Stimulated activated naive B cell treated with anti-CD40 and anti-IgM and Interleukin-4, amounts not matched to agents 10 μg/mL and 1 μg/mL and 100 μg/mL, for 72 hours (primary cell): Measurements from ENCODE around the gene MEIS1.
"Not testable (repeated sequence)": the region's sequence is repeated elsewhere in the genome, so short reads cannot be mapped to it uniquely, and the experiment has no call there.

Source experiments
- ATAC-seq, 2 donors: fragments of 150-1000 bp; cut with Tn5 transposase; replicated peaks; 2 replicates each; pipeline ENCODE4 v1.10.0; 2021; ENCODE audit warnings: moderate library complexity in 1 of 2
- DNase-seq: peaks from one replicate; pipeline ENCODE4 v3.0.0; 2021
- H3K27ac Mint-ChIP-seq: one replicate; pipeline ENCODE4 v1.8.0; 2022; ENCODE audit warnings: mild to moderate bottlenecking, mixed read lengths
- H3K27me3 Mint-ChIP-seq, 2 donors: one replicate each; pipeline ENCODE4 v1.8.0; 2022; ENCODE audit warnings: mixed read lengths in 2 of 2
- H3K36me3 Mint-ChIP-seq, 2 donors: one replicate each; pipeline ENCODE4 v1.8.0; 2022; ENCODE audit warnings: mixed read lengths in 2 of 2, mild to moderate bottlenecking in 1 of 2
- H3K4me1 Mint-ChIP-seq, 2 donors: one replicate each; pipeline ENCODE4 v1.8.0; 2022; ENCODE audit warnings: mixed read lengths in 2 of 2, mild to moderate bottlenecking in 1 of 2
- H3K4me3 Mint-ChIP-seq, 2 donors: one replicate each; pipeline ENCODE4 v1.8.0; 2022; ENCODE audit warnings: mild to moderate bottlenecking in 2 of 2, mixed read lengths in 2 of 2, moderate library complexity in 1 of 2
- H3K9me3 Mint-ChIP-seq, 2 donors: one replicate each; pipeline ENCODE4 v1.8.0; 2022; ENCODE audit warnings: mixed read lengths in 2 of 2, mild to moderate bottlenecking in 1 of 2

MEIS1 gene

GRCh38 chr2:66434679-66435548 is at the start of gene MEIS1:
TSS of gene MEIS1 (plus strand) at chr2:66435125. CDS start at chr2:66435857, 732 bp downstream.
- peak within 1 kb of the TSS; percentile 83 to 92 for H3K4me3 Mint-ChIP-seq

GRCh38 chr2:66387016-66387753 is 47.7 kb upstream of the MEIS1 start:
- no peak overlapping the region for H3K4me3 Mint-ChIP-seq
- H3K36me3 Mint-ChIP-seq, result no peaks in the 10 kb centered on the region
- H3K27ac Mint-ChIP-seq, result no peak overlapping the region
- H3K4me1 Mint-ChIP-seq, result no peaks in the 10 kb centered on the region
- DNase-seq (no peak), ATAC-seq (no peak)
- H3K27me3 Mint-ChIP-seq, result no peaks in the 10 kb centered on the region
- no peaks in the 10 kb centered on the region for H3K9me3 Mint-ChIP-seq

More at GRCh38 chr2:66434679-66435548, at the start of gene MEIS1:
- Mint-ChIP-seq H3K27ac (peak within 1 kb of the TSS; percentile 79), H3K27me3 (peaks cover 72 to 73% of the 10 kb centered on the region in 2 donors), H3K9me3 (no peaks in the 10 kb centered on the region), H3K4me1 (peaks cover 35 to 59% of the 10 kb centered on the region in 2 donors), H3K36me3 (peaks cover 0 to 4% of the 10 kb centered on the region in 2 donors)
- ATAC-seq (peak; percentile 87 to 89), DNase-seq (peak; percentile 49)

- H3K27me3 Mint-ChIP-seq, result no peaks in the 10 kb centered on the region
- no peak overlapping the region for H3K27ac Mint-ChIP-seq
- DNase-seq, result no peak
- peaks cover 0 to 2% of the 10 kb centered on the region in 2 donors for H3K9me3 Mint-ChIP-seq
- H3K36me3 Mint-ChIP-seq, result no peaks in the 10 kb centered on the region
- H3K4me3 Mint-ChIP-seq, result no peak overlapping the region
- no peaks in the 10 kb centered on the region for H3K4me1 Mint-ChIP-seq
- no peak for ATAC-seq
Measured at GRCh38 chr2:66389651-66390131, 45.2 kb upstream of the MEIS1 start.

- no peaks in the 10 kb centered on the region for H3K4me1 Mint-ChIP-seq
- no peak for ATAC-seq
- H3K27ac Mint-ChIP-seq, result no peak overlapping the region
- DNase-seq, result no peak
- no peak overlapping the region for H3K4me3 Mint-ChIP-seq
- H3K9me3 Mint-ChIP-seq, result peaks cover 0 to 2% of the 10 kb centered on the region in 2 donors
- H3K27me3 Mint-ChIP-seq, result no peaks in the 10 kb centered on the region
- H3K36me3 Mint-ChIP-seq, result no peaks in the 10 kb centered on the region
Measured at GRCh38 chr2:66390152-66390551, 44.8 kb upstream of the MEIS1 start.

GRCh38 chr2:66390811-66391210 is 44.1 kb upstream of the MEIS1 start:
- H3K36me3 Mint-ChIP-seq, result no peaks in the 10 kb centered on the region
- DNase-seq (no peak), ATAC-seq (no peak)
- H3K4me1 Mint-ChIP-seq, result no peaks in the 10 kb centered on the region
- H3K27ac Mint-ChIP-seq, result no peak overlapping the region
- peaks cover 0 to 2% of the 10 kb centered on the region in 2 donors for H3K9me3 Mint-ChIP-seq
- no peaks in the 10 kb centered on the region for H3K27me3 Mint-ChIP-seq
- no peak overlapping the region for H3K4me3 Mint-ChIP-seq

GRCh38 chr2:66391240-66391639 is 43.7 kb upstream of the MEIS1 start:
- H3K27ac Mint-ChIP-seq, H3K9me3 Mint-ChIP-seq, H3K27me3 Mint-ChIP-seq, DNase-seq, H3K4me1 Mint-ChIP-seq, H3K4me3 Mint-ChIP-seq, ATAC-seq, H3K36me3 Mint-ChIP-seq: not testable (repeated sequence)

GRCh38 chr2:66405473-66405872 is 29.5 kb upstream of the MEIS1 start:
- Mint-ChIP-seq H3K4me1 (no peaks in the 10 kb centered on the region), H3K36me3 (no peaks in the 10 kb centered on the region), H3K27me3 (peaks cover 3 to 6% of the 10 kb centered on the region in 2 donors), H3K9me3 (no peaks in the 10 kb centered on the region), H3K4me3 (no peak overlapping the region), H3K27ac (no peak overlapping the region)
- ATAC-seq (no peak), DNase-seq (no peak)

- Mint-ChIP-seq H3K4me3 (no peak overlapping the region), H3K27ac (no peak overlapping the region), H3K4me1 (no peaks in the 10 kb centered on the region), H3K9me3 (no peaks in the 10 kb centered on the region), H3K27me3 (peaks cover 3 to 12% of the 10 kb centered on the region in 2 donors), H3K36me3 (no peaks in the 10 kb centered on the region)
- ATAC-seq (no peak), DNase-seq (no peak)
Measured at GRCh38 chr2:66408905-66409304, 26.0 kb upstream of the MEIS1 start.

GRCh38 chr2:66412874-66413273 is 22.1 kb upstream of the MEIS1 start:
- H3K9me3 Mint-ChIP-seq, result no peaks in the 10 kb centered on the region
- ATAC-seq, result no peak
- H3K4me3 Mint-ChIP-seq, result no peak overlapping the region
- H3K27ac Mint-ChIP-seq, result no peak overlapping the region
- H3K4me1 Mint-ChIP-seq, result no peaks in the 10 kb centered on the region
- H3K36me3 Mint-ChIP-seq, result no peaks in the 10 kb centered on the region
- peaks cover 0 to 6% of the 10 kb centered on the region in 2 donors for H3K27me3 Mint-ChIP-seq
- no peak for DNase-seq

GRCh38 chr2:66414896-66415295 is 20.0 kb upstream of the MEIS1 start:
- DNase-seq, result no peak
- Mint-ChIP-seq H3K27me3 (peaks cover 0 to 6% of the 10 kb centered on the region in 2 donors), H3K9me3 (no peaks in the 10 kb centered on the region), H3K36me3 (no peaks in the 10 kb centered on the region), H3K4me1 (no peaks in the 10 kb centered on the region), H3K4me3 (no peak overlapping the region), H3K27ac (no peak overlapping the region)
- no peak for ATAC-seq

- Mint-ChIP-seq H3K36me3 (no peaks in the 10 kb centered on the region), H3K27me3 (peaks cover 10 to 12% of the 10 kb centered on the region in 2 donors), H3K4me3 (no peak overlapping the region), H3K4me1 (no peaks in the 10 kb centered on the region), H3K9me3 (no peaks in the 10 kb centered on the region), H3K27ac (no peak overlapping the region)
- ATAC-seq, result no peak
- no peak for DNase-seq
Measured at GRCh38 chr2:66418381-66418780, 16.5 kb upstream of the MEIS1 start.

- Mint-ChIP-seq H3K4me3 (no peak overlapping the region), H3K4me1 (peaks cover 8 to 11% of the 10 kb centered on the region in 2 donors), H3K27ac (no peak overlapping the region), H3K27me3 (peaks cover 35 to 42% of the 10 kb centered on the region in 2 donors), H3K36me3 (no peaks in the 10 kb centered on the region), H3K9me3 (no peaks in the 10 kb centered on the region)
- ATAC-seq (no peak), DNase-seq (no peak)
Measured at GRCh38 chr2:66421612-66422011, 13.3 kb upstream of the MEIS1 start.

- Mint-ChIP-seq H3K27ac (no peak overlapping the region), H3K9me3 (no peaks in the 10 kb centered on the region), H3K4me3 (no peak overlapping the region), H3K4me1 (peaks cover 8 to 11% of the 10 kb centered on the region in 2 donors), H3K27me3 (peaks cover 35 to 47% of the 10 kb centered on the region in 2 donors), H3K36me3 (no peaks in the 10 kb centered on the region)
- ATAC-seq (no peak), DNase-seq (no peak)
Measured at GRCh38 chr2:66423391-66424124, 11.4 kb upstream of the MEIS1 start.
